Large intestine (tissue), 3 donors: ENCODE measurements around the gene ZIM2. TPM values are rescaled to one million over a fixed set of nuclear protein-coding genes. Genes with fewer than 3 reads are reported as not detected.

Experiments used
- DNase-seq, 2 donors: peaks; one replicate each; pipeline versions ENCODE4 v3.0.0 to v3.0.0-alpha.2; 2013
- H3K27ac ChIP-seq: one replicate; pipeline ENCODE4 v1.5.1; 2013; ENCODE audit warnings: low read length
- H3K27me3 ChIP-seq: 2 replicates; pipeline ENCODE4 v1.6.1; 2013; ENCODE audit warnings: low read length; ENCODE audit not compliant: control insufficient read depth, insufficient read depth
- H3K36me3 ChIP-seq: 2 replicates; pipeline ENCODE4 v1.6.1; 2013; ENCODE audit warnings: low read length; ENCODE audit not compliant: control insufficient read depth, insufficient read depth
- H3K4me1 ChIP-seq: one replicate; pipeline ENCODE4 v1.6.1; 2013; ENCODE audit warnings: low read length; ENCODE audit not compliant: control insufficient read depth, insufficient read depth
- H3K4me3 ChIP-seq: one replicate; pipeline ENCODE4 v1.5.1; 2013; ENCODE audit warnings: low read length
- H3K9me3 ChIP-seq: one replicate; pipeline ENCODE4 v1.6.1; 2013; ENCODE audit warnings: mild to moderate bottlenecking, low read depth, low read length, moderate library complexity; ENCODE audit not compliant: control insufficient read depth
- WGBS: methylation state at CpG from one replicate; pipeline ENCODE4 v1.1.5; 2013; ENCODE audit warnings: low lambda C conversion rate; ENCODE audit not compliant: insufficient coverage; 5-methylcytosine and 5-hydroxymethylcytosine counted together
- polyA plus RNA-seq: library from polyadenylated mRNA; unstranded; fragments of 120-200 nt; gene quantifications from one replicate; pipeline ENCODE4 v1.2.1, GENCODE V29; 2013

ZIM2 gene
- polyA plus RNA-seq, 1 donor = 1.3 TPM

DNA sequence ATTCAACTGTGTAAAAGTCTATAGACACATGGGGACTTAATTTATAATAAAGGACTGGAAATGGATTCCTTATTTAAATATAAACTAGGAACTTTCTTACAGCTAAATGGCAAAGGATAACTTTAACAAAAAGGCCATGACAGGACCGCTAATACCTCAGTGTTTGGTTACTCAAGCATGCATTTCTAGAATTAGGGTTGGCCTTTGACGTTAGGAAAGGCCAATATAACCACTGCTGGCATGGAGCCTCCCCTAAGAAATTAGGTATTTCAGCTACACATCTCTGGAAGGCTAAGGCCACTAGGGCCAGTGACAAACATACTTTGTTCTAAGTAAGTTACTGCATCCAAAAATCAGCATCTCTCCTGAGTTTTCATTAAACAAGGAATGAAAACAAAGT, 9.3 kb downstream of the ZIM2 start:
- Histone ChIP-seq H3K9me3 (no peaks in the 10 kb centered on the region), H3K4me3 (no peak overlapping the region), H3K27ac (no peak overlapping the region), H3K27me3 (no peaks in the 10 kb centered on the region), H3K36me3 (no peaks in the 10 kb centered on the region), H3K4me1 (no peaks in the 10 kb centered on the region)
- no CpG with 5 or more reads among the region's 2 CpGs for WGBS
- DNase-seq = no peak

- WGBS = no CpG with 5 or more reads among the region's 6 CpGs
- Histone ChIP-seq H3K36me3 (no peaks in the 10 kb centered on the region), H3K4me3 (no peak overlapping the region), H3K27ac (no peak overlapping the region), H3K4me1 (no peaks in the 10 kb centered on the region), H3K9me3 (no peaks in the 10 kb centered on the region), H3K27me3 (no peaks in the 10 kb centered on the region)
- no peak for DNase-seq
Measured at GRCh38 chr19:56829596-56829995, 10.9 kb downstream of the ZIM2 start.

DNA sequence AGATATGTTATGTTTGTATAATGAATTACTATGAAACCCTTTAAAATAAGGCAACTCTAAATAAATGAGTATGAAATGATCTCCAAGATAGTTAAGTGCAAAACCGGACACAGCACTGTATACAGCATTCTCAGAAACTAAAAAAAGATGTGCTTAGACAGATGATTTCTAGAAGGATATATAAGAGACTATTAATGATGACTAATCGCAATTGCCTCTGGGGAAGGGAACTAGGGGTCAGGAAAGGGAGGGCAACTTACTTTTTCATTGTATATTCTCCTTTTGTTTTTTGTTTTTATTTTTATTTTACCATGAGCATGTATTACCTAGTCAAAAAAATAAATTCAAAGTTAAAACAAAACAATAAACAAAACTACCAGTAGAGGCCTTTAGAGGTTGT, 12.8 kb downstream of the ZIM2 start:
- no peak for DNase-seq
- no peaks in the 10 kb centered on the region for H3K4me1 ChIP-seq
- no CpG with 5 or more reads among the region's 2 CpGs for WGBS
- no peaks in the 10 kb centered on the region for H3K27me3 ChIP-seq
- H3K27ac ChIP-seq = no peak overlapping the region
- no peaks in the 10 kb centered on the region for H3K9me3 ChIP-seq
- H3K4me3 ChIP-seq = no peak overlapping the region
- no peaks in the 10 kb centered on the region for H3K36me3 ChIP-seq

GRCh38 chr19:56823956-56824355, 16.6 kb downstream of the ZIM2 start:
- H3K27ac ChIP-seq = no peak overlapping the region
- no peak overlapping the region for H3K4me3 ChIP-seq
- H3K4me1 ChIP-seq = no peaks in the 10 kb centered on the region
- no CpG with 5 or more reads among the region's 6 CpGs for WGBS
- H3K36me3 ChIP-seq = no peaks in the 10 kb centered on the region
- DNase-seq = no peak
- H3K27me3 ChIP-seq = no peaks in the 10 kb centered on the region
- no peaks in the 10 kb centered on the region for H3K9me3 ChIP-seq

DNA sequence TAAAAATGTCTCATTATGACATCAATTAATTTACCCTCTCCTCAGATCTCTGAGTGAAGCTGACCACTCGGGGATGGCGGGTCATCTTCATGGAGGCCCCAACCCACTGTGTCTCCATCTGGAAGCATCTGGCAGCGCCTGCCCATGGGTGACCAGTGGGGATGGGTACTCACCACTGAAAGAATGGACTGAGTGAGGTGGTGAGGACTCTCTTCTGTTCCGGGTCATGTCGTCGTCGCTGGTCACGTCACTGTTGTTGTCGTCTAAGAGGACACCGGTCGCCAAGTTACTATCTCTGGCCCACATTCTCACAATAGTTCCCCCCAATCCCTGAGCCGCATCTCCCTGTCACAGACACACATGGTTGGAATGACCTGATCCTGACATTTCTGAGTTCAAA, 17.1 kb downstream of the ZIM2 start:
- Histone ChIP-seq H3K4me1 (no peaks in the 10 kb centered on the region), H3K27me3 (no peaks in the 10 kb centered on the region), H3K9me3 (no peaks in the 10 kb centered on the region), H3K27ac (no peak overlapping the region), H3K36me3 (no peaks in the 10 kb centered on the region), H3K4me3 (no peak overlapping the region)
- WGBS = no CpG with 5 or more reads among the region's 12 CpGs
- DNase-seq = no peak

DNA sequence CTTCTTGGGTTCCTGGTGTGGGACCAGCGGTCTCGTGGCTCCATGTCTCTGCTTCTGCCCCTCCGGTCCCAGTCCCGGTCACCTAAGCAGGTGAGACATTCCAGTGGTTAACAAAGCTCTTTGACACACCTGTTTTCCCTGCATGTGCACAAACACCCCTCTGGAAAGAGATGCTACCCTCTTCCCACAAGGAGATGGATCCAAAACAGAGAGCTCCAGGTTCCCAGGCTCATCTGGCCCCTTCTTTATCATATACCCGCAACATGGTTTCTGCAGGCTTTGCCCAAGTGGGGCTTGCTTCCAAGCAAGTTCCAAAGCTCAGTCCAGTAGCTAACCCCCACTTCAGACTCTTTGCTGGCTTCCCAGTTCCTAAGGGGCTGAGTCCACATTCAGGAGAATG, 17.8 kb downstream of the ZIM2 start:
- Histone ChIP-seq H3K27ac (no peak overlapping the region), H3K9me3 (no peaks in the 10 kb centered on the region), H3K4me3 (no peak overlapping the region), H3K27me3 (no peaks in the 10 kb centered on the region), H3K36me3 (no peaks in the 10 kb centered on the region), H3K4me1 (no peaks in the 10 kb centered on the region)
- WGBS = no CpG with 5 or more reads among the region's 5 CpGs
- DNase-seq = no peak

DNA sequence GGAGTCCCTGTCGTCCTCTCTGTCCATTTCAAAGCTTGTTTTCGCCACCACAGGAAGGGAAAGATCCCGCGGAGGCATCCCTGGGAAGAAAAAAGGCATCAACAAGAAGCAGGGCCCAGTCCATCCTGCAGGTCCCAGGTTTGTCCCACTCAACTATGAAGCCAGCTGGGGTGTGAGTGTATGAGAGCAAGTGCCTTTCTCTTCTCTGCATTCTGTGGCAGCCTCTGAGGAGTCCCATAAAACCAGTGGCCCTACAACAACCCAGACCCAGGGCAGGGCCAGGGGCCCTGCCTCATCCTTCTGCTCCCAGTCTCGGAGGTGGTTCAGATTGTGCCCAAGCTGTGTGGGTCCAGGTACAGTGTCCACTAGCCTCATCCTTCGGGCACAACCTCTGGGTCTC, 18.9 kb downstream of the ZIM2 start:
- WGBS = 80% methylated on average over 1 of the region's 6 CpGs
- no peak overlapping the region for H3K27ac ChIP-seq
- H3K4me3 ChIP-seq = no peak overlapping the region
- H3K36me3 ChIP-seq = peaks cover 7% of the 10 kb centered on the region
- no peaks in the 10 kb centered on the region for H3K4me1 ChIP-seq
- H3K9me3 ChIP-seq = no peaks in the 10 kb centered on the region
- no peak for DNase-seq
- H3K27me3 ChIP-seq = no peaks in the 10 kb centered on the region

DNA sequence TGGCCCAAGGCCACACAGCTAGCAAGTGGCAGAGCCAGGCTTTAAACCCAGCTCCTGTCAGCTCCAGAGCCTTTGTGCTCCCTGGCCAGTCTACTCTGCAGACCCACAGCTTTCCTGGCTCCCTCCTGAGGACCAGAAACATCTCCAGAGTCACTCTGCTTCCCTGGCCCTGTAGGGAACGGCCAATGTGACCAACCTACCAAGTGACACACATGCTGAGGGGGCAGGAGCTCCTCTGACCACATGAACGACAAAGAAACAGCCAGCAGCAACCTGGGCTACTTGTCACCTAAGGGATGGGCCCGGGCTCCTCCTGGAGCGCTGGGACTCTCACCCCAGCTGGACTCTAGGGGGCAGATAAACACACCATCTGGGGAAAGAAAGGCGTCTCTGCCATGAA, 19.3 kb downstream of the ZIM2 start:
- no peak for DNase-seq
- no CpG with 5 or more reads among the region's 5 CpGs for WGBS
- Histone ChIP-seq H3K27me3 (no peaks in the 10 kb centered on the region), H3K36me3 (peaks cover 9% of the 10 kb centered on the region), H3K9me3 (no peaks in the 10 kb centered on the region), H3K4me1 (no peaks in the 10 kb centered on the region), H3K27ac (no peak overlapping the region), H3K4me3 (no peak overlapping the region)

DNA sequence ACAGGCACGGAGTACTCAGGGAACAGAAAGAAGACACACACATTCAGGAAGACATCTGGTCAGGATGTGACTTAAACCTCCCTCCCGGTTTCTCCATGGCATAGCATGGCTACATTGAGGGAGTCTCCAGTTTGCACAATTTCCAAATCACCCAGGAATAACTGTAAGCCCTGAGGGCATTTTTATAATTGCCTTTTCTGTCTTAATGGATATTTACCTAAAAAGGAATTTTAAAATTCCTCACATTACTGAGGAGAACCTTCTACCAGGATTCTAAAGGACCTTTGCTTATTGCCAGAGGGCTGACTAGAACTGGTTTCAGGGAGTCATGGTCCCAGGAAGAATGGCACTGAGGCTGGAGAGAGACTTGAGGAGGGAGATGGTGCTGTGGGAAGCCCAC, 21.4 kb downstream of the ZIM2 start:
- Histone ChIP-seq H3K27ac (no peak overlapping the region), H3K9me3 (no peaks in the 10 kb centered on the region), H3K4me1 (no peaks in the 10 kb centered on the region), H3K36me3 (peaks cover 11% of the 10 kb centered on the region), H3K4me3 (no peak overlapping the region), H3K27me3 (no peaks in the 10 kb centered on the region)
- no CpG with 5 or more reads among the region's 2 CpGs for WGBS
- DNase-seq = no peak

DNA sequence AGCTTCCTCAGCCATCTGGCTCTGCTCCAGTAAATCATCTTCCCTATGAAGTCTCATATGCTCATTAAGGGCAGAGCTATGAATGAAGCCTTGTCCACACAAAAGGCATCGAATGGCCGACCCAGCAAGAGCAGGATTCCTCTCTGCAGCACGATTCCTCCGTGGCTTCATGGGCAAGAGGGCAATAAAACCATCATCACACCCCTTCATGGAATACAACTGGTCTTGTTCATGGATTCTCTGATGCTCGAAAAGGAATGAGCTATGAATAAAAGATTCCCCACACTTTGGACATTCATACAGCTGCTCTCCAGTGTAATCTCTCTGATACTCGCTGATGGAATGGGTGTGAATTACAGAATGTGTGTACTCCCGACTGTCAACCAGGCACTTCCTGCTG, 25.9 kb downstream of the ZIM2 start:
- H3K36me3 ChIP-seq = peaks cover 11% of the 10 kb centered on the region
- no peaks in the 10 kb centered on the region for H3K4me1 ChIP-seq
- no peak overlapping the region for H3K27ac ChIP-seq
- H3K9me3 ChIP-seq = no peaks in the 10 kb centered on the region
- no peak overlapping the region for H3K4me3 ChIP-seq
- H3K27me3 ChIP-seq = no peaks in the 10 kb centered on the region
- no CpG with 5 or more reads among the region's 7 CpGs for WGBS
- DNase-seq = no peak

- Histone ChIP-seq H3K9me3 (no peaks in the 10 kb centered on the region), H3K4me1 (no peaks in the 10 kb centered on the region), H3K27ac (no peak overlapping the region), H3K27me3 (no peaks in the 10 kb centered on the region), H3K4me3 (no peak overlapping the region), H3K36me3 (peaks cover 11% of the 10 kb centered on the region)
- no peak for DNase-seq
- no CpG with 5 or more reads among the region's 5 CpGs for WGBS
Measured at GRCh38 chr19:56813531-56813930, 27.0 kb downstream of the ZIM2 start.
